GM23338 (cell line): ENCODE results near the gene GPR183.

Experiments used
- CTCF ChIP-seq, 2 experiments: fragments of 200-600 bp in 1 of 2; sonication (generic) in 1 of 2; conservative IDR thresholded peaks; 2 replicates each; pipeline versions ENCODE4 v1.5.1 to v1.6.1; 2016 to 2017; ENCODE audit warnings: antibody characterized with exemption in 2 of 2, low read depth in 2 of 2, mild to moderate bottlenecking in 2 of 2, moderate library complexity in 1 of 2
- EZH2 ChIP-seq: fragments of 200-600 bp; sonication (generic); IDR thresholded peaks from one replicate; pipeline ENCODE4 v1.8.0; 2017; ENCODE audit warnings: antibody characterized with exemption, mild to moderate bottlenecking, low read depth; ENCODE audit not compliant: unreplicated experiment
- POLR2AphosphoS5 ChIP-seq: IDR thresholded peaks from 2 replicates; pipeline ENCODE4 v1.6.1; 2016; ENCODE audit warnings: antibody characterized with exemption, low read depth

- no peak for TF ChIP-seq CTCF (conservative IDR thresholded peaks at IDR 0.05; ENCODE audit: low read depth in 2 of 2)
- TF ChIP-seq EZH2, result no peak
- no peak for TF ChIP-seq POLR2AphosphoS5
Measured at GRCh38 chr13:99268822-99269221, 38.4 kb downstream of the GPR183 start.
